ENCODE measurements around the gene DIS3L2.
"Not testable (repeated sequence)": the region's sequence is repeated elsewhere in the genome, so short reads cannot be mapped to it uniquely, and the experiment has no call there.

DIS3L2 gene

DNA sequence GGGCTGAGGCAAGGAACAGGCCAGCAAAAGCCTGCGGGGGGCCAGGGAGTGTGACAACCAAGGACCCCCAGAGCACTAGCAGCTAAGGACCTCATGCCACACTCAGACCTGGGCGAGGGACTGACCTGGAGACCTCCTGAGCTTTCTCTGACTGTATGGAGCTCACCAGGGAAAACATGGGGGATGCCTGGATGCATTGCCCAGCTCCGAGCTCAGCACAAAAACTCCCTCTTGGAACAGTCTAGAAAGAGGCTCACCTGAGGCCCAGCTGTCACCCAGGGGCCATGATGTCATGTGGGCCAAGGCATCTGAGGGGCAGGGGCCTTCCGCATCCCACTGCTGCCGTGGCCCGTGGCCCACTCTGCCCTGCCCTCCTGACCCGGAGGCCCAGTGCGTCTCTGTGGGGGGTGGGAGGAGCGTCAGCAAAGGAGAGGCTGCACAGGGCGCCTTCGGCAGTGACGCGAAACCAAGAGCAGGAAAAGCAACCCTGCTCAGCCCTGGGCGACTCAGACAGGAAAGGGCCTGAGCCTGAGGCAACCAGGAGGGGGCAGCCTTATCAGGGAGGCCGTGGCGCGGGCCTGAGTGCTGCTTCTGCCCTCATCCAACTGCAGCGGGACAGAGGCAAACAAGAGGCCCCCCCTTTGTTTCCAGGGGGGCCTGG is 359.8 kb downstream of the DIS3L2 start:
- peak in 2 of 3 experiments; percentile 19 to 67 for DNase-seq (ENCODE audit: low read depth in 3 of 3)

DNA sequence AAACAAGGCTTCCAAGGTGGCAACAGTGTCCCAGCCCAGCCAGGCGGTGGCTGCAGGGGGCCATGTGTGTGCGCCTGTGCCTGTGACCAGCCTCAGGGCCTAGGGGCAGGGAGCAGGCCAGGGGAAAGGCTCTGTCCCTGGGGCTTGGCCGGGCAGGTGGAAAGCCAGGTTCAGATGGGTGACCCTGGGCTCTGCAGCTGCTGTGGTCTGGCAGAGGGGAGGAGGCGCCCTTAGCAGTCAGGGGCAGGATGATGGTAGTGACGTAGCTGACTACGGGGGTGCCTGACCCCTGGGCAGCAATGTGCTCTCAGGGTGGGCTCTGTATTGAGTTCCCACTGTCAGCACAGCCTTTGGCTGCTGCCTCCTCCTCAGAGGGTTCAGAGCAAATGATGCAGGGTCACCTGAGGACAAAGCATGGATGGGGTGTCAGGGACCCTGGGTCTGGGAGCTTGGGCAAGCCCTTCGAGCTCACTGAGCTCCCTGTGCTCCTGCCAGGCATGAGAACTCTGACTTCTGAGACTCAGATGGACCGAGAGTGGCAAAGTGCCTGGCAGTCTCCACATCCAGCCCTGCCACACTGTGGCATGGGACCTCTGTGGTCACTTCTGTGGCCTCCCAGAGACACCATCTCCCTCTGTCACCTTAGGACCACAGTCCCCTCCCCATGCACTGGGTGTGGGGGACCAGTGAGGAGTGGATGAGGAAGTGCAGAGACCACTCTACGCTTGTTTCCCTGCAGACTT is 360.5 kb downstream of the DIS3L2 start:
- no peak for DNase-seq (ENCODE audit: low read depth in 3 of 3)

DNA sequence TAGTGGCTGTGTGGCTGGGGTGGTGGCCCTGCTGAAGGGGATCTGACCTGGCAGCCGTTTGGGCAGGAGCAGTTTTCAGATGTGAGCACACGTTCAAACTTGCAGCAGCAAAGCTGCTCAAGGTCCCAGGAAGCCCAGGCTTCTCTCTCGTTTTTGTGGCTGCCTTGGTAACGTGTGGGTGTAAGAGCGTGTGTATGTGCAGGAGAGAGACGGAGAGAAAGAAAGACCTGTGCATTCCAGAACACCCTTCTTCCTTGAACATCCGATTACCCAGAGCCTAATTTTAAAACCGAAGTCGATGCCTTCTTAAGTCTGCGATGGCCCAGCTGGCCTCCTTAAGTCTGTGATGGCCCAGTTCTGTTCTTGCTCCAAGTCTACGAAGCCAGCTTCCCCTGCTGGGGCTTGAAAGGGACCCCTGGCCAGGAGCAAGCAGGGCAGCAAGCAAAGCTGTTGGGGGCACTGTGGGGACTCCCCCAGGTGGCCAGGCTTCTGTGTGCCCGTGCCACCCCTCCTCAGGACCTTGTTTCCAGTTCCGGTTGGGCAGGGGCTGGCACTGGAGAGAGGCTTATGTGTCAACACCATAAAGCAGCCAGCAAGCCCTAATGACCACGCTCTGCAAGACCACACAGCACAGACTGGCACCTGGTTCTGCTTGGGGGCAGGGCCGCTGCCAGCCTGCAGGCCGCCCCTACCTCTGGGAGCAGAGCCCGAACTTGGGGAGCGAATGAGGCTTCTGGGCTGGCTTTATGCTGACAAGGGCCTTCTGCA is 361.2 kb downstream of the DIS3L2 start:
- no peak for DNase-seq (ENCODE audit: low read depth in 3 of 3)

DNA sequence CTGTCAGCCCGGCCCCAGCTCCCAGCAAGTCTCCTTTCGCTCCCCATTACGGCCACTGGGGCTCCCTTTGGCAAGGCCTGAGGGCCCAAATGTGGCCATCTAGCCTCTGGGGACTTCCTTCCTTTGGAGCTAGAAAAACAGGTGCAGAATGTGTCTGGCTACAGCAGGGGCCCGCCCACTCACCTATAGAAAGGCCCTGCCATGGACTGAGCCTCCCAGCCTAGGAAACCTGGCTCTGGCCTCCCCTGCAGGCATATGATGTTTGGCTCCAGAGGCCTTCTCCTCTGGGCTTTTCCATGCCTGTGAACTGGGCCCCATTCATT is 361.8 kb downstream of the DIS3L2 start:
- no peak for DNase-seq (ENCODE audit: low read depth in 3 of 3)

DNA sequence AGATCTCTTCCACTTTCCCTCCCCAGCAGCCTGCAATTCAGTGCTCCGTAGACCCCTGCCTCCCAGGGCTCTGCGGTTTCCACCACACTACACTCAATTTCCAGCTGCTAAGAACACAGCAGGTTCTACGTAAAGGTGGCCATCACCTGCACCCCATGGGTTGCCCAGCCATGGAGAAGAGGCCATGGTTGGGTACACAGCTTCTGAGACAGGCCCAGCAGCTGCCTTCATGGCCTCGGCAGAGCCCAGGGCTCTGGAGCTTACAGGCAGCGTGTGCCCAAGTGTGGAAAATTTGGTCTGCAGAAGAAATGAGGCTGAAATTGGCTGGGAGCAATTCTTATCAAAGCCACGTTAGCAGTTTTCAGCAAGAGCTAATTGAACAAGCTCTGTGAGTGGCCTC is 362.5 kb downstream of the DIS3L2 start:
- DNase-seq (ENCODE audit: low read depth in 3 of 3) = not testable (repeated sequence)

DNA sequence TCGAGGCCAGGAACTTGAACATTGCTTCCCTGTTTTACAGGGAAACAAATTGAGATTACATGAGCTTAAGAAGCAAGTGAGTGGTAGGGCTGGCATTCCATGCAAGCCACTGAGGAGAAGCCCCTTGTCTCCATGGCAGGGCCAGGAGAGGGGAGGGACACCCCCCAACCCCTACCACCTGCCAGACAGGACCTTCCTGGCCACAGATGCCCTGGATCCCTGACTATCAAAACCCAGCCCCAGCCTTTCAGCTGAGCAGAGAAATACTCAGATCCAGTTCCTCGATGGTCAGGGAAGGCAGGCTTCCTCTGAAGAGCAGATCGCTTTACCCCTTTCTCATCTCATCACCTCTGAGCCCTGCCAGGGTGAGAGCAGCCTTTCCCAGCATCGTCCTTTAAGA is 363.3 kb downstream of the DIS3L2 start:
- DNase-seq (ENCODE audit: low read depth in 3 of 3) = no peak

DNA sequence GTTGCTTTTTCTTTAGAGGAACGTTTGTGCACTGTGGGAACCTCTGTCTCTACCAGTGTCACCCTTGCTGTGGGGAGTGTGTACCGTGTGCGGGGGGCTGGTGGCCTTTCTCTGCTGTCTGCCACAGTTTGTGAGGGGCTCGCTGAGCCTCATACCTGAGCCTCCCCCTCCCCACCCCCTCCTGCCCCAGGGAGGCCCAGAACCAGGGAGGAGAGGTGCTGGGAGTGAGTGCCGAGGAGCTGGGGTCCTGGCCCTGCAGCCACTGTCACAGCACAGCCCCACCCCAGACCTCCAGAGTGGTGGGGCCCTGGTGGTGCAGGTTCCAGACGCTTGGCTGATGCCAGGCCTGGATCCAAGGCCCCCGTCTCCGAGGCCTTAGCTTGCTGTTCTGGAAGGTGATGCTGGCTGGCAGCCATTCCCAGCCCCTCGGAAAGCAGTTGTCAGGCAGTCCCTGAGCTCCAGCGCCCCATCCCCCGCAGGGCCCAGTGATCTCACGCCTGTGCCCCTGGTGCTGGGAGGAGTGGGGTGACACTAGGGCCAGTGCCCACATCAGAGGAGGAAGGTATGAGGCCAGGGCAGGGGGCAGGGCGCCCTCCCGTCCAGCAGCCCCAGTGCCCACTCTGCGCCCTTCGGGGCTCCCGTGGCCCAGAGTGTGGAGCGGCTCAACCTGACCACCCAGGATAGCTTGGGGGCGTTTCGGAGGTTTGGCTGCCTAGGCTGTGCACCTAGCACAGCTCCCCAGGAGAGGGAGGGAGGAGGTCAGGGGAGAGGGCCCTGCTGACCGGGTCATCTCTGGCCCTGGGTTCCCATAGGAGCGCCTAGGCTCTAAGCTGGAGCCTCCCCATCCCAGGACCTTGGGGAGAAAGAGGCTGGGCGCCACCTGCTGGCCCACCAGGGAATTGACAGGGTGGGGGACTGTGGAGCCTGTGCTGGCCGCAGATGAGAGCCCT is 364.1 kb downstream of the DIS3L2 start:
- DNase-seq (ENCODE audit: low read depth in 3 of 3) = peak in 1 of 3 experiments; percentile 38

DNA sequence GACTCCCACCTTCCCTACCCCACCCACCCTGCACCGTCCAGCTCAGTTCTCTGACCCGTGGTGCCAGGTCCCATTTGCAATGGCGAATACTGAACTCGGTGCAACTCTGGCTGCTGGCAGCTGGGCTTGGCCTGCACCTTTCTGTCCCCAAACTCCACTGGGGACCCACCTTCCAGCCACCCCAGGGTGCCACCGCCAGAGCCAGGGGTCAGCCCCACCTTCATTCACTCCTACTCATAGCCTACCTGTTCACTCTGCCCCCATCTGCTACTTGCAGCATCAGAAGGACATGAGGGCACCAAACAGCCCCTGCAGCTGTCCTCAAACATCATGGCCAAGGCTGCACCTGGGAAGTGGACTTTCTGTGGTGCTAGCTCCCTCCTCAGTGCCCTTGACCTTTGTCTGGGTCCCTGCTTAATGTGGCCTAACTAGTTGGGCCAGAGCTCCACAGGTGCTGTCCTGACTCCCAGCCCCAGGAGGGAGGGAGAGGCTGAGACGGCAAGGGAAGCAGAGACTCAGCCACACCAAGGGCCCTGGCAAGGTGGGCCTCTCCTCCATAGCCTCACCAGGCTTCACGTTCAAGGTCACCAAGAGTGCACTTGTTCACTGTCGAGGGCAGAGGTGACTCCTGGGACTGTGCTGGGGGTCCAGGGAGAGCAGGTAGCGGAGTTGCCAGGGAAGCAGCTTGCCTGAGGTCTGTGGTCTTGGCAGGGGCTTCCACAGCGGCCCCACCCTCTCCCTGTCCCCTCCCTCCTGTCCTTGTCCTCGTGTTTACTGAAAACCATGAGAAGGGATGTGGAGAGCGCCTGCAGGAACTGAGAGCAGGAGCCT is 365.0 kb downstream of the DIS3L2 start:
- DNase-seq (ENCODE audit: low read depth in 3 of 3) = not testable (repeated sequence)

DNA sequence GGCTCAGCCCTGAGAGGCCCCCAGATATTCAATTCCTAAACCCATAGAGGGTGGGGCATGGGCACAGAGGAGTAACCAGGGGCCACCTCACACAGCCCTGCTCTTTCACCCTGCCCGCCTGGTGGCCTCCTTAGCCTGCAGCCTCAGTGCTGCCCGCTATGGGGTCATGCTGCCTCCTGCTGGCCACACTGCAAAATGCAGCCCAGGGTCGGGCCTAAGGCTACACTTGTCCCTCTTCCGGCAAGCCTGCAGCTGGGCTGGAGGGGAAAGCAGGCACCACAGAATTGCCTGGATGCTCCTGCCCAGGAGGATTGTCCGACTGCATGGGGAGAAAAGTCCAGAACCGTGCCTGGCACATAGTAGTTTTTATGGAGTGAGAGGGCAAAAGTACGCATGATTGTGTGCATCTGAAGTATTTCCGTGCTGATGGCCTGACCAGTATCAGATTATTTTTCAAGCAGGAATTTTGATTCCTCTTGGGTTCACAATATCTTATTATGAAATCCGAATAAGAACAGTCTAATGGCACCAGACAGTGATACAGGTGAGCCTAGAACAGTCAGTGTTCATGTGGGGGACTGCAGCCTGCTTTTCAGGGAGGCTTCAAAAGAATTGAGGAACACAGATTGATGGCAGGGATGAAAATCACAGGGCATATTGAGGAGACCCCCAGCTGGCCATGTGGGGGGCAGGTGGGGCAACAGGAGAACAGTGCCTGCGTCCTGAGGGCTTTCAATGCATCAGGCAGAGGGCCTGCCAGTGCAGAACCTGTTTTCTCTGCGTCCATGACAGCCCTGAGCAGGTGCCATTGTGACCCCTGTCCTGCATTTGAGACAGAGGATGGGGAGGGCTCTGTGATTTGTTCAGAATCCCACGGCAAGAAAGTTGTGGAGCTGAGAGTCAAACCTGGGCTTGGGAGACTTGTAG is 365.9 kb downstream of the DIS3L2 start:
- peak; percentile 72 to 82 (median 75) for DNase-seq (ENCODE audit: low read depth in 3 of 3)

DNA sequence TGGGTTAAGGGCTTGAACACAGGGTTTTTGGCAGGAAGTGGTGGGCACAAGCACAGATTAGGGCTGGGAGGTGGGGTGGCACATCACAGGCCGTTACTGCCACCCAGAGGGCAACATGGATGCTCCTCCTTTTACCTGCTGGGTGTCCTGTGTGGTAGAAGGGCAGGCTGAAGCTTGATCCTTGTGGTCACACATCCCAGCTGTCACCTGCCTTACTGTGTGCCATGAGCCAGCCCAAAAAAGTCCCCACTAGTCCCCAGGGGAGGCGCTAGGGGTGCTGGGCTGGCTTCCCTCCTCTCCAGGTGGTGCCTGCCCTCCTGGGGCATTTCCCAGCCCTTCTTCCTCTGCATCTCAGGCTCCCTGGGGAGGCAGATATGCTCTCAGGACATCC is 366.5 kb downstream of the DIS3L2 start:
- DNase-seq (ENCODE audit: low read depth in 3 of 3) = no peak

DNA sequence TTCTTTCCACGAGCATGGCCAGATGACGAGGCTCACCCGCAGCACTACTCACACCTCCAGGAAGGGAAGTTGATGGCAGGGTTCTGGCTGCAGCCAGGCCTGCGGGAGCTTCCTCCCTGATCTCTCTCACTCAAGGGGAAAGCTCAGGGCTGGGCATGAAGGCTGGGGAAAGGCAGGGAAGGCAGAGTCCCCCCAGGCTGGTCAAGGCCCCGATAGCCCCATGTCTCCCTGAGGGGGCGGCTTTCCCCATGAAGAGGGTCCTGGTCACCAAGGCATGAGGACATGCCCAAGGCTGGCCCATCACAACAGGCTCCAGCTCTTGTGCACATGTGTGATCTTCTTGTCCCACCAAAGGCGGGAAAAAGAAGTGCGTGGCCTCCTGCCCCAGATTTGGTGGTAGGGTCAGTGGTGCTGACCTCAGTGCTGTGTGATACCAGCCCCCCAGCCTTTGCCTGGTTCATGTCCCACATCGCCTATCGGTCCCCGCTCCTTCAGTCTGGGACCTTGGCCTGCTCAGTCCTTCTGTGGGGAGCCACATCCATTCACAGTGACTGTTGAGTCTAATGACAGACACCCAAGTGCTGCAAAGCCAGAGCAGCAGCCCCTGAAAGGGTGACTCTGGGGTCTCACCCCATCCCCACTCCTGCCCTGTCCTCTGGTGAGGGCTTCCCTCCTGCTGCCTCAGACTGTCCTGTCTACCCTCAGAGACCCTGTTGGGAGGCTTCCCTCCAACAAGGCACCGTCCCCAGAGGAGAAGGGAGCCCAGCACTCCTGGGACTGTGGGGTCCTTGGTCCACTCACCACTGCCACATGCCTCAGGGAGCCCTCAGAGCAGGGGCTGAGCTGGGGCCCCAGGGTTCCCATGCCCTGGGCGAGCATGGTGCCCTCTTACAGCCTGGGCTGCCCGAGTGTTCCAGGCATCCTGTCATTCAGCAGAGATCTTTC is 367.3 kb downstream of the DIS3L2 start:
- DNase-seq (ENCODE audit: low read depth in 3 of 3) = no peak

DNA sequence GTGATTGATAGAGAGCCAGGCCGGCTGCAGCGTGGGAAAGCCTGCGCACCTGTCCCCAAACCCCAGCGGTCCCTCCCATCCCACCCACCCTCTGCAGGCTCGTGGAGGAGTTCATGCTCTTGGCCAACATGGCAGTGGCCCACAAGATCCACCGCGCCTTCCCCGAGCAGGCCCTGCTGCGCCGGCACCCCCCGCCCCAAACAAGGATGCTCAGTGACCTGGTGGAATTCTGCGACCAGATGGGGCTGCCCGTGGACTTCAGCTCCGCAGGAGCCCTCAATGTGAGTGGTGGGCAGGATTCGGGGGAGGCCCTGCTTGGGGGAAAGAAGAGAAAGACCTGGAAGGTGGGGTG is 368.2 kb downstream of the DIS3L2 start:
- no peak for DNase-seq (ENCODE audit: low read depth in 3 of 3)

DNA sequence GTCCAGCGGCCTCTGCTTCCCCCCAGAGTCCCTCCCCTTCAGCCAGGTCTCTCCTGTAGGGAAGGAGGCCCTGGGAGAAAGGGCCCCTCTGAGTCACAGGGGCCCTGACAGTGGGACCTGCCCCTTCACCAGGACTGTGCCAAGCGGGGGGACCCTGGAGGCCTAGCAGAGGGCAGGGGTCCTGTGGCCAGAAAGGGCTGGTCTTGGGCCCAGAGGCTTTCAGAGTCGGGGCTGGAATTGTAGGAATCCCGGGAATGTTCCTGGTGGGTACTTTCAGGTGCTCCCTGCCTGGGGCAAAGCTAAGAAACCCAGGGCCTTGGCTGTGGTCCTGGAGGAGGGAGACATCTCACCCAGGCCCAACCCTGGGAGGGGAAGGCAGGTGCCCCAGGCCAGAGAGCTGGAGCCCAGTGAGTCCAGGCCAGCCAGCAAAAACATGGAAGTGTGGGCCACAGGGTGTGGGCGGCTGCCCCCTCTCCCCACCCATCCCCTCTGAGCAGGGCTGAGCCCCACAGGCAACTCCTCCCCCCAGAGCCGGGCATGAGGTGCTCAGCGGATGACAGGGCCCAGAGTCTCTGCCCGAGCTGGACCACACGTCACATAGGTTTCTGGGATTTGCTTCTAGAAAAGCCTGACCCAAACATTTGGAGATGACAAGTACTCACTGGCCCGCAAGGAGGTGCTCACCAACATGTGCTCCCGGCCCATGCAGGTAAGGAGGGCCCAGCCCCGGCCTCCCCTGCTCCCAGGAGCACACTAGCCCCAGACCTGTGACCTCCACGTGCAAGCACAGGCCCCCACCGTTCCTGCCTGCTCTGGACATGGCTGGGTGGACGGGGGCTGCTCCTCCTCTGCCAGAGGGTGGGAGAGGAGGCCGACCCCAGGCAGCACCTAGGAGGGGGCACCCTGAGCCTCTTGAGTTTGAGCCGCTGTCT is 368.8 kb downstream of the DIS3L2 start:
- DNase-seq (ENCODE audit: low read depth in 3 of 3) = no peak

DNA sequence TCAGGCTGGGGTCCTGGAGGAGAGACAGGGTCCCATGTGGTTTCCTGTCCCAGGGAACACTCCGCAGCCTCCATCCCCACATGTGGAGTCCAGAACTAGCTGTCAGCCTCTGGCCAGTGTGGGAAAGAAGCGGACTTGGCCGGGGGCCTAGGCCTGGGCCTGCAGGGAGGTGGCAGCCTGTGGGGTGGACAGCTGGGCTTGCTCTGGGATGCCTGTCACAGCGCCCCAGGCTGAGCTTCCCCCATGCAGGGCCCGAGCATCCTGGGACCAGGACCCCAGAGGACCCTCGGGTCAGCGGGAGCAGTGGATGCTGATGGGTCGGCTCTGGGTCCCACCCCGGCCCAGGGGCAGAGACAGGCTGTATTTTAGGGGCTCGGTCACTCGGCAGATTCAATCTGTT is 369.5 kb downstream of the DIS3L2 start:
- not testable (repeated sequence) for DNase-seq (ENCODE audit: low read depth in 3 of 3)

DNA sequence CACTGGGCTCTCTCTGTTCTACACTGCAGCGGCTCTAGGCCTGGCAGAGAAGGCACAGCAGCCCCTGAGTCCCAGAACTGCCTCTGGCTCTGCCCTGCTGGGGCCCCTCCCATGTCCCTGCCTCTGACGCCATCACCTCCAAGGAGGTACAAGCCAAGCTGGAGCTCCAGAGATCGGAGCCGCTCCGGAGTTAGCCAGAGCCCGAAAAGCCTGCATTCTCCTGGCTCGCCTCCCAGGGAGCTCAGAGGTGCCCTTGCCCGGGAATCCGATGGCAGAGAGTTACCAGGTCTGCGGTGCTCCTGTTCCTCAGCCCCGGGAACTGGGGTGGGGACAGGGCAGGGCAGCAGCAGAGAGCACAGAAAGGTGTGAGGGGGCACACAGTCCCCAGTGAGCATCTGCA is 370.1 kb downstream of the DIS3L2 start:
- DNase-seq (ENCODE audit: low read depth in 3 of 3) = not testable (repeated sequence)

DNA sequence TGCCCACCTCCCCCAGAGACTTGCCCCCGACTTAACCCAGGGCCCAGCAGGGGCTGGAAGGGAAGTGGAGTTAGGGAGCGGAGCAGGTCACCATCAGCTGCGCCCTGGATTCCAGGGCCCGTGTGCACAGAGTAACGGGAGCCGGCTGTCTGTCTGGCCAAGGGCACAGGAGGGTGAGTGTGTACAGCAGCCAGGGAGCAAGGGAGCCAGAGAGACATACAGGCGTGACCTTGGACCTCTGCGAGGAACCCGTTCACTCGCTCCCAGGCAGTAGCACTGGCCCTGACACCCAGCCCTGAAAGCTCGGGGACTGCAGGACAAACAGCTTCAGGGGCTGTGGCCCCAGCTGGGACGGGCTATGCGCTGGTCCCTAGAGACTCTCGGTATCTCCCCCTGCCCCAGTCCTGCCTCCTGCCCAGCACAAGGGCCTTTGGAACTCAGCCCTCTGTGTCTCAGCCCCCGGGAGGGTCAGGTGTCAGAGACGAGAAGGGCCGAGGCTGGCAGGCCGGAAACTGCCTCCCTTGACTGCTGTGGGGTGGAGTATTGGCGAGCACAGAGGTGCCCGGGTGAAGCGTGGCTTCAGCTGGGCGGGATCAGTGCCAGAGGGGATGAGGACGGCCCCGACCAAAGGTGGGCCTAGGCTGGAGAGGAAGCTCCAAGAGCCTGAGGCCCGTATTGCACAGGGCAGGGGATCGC is 370.9 kb downstream of the DIS3L2 start:
- not testable (repeated sequence) for DNase-seq (ENCODE audit: low read depth in 3 of 3)

DNA sequence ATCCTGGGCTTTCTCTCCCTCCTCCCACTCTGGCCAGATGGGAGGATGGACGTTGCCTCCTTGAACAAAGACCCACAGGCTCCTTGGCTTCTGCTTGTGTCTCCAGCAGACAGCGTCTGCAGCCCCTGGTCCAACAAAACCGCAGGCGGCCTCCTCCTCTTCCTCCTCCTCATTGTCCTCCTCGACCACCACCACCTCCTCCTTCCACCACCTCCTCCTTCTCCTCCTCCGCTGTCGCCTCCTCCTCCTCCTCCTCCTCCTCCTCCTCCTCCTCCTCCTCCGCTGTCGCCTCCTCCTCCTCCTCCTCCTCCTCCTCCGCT is 371.4 kb downstream of the DIS3L2 start:
- no peak for DNase-seq (ENCODE audit: low read depth in 3 of 3)
